Measurements from ENCODE around the gene ANKRD6.

Gene ANKRD6

GRCh38 chr6:89475634-89476033, 42.7 kb downstream of the ANKRD6 start:
- DNase-seq, result no peak

DNA sequence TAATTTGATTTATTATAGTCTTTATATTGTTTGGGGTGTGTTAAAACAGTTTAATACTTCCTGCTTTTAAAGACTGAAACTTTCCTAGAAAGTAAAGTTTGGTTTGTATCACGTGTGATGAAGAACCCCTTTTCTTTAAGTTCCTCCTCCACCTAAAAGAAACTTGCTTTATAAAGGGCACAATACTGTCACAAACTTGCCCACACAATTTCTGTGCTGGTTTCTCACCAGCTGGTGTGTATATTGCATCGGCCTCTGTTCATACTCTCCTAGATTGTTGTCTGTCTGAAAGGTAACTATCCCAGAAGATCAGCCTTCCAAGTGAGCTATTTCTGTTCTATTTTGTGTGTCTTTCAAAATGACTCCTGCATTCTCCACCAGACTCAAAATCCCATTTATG, 46.9 kb downstream of the ANKRD6 start:
- no peak for DNase-seq

DNA sequence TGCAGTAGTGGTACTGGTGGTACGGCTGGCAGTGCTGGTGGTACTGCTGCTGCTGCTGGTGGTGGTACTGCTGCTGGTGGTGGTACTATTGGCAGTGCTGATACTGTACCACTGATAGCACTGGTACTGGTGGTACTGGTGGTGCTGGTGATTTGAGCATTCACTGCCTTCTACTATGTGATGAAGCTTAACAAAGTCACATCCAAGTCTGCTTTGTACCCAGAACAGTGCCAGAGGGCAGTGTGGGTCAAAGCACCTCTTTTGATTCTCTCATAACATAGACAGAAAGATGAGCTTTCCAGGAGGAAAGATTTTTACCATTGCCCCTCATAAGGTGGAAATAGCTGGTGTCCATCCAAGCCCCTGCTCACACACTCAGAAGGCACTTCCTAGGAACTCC, 48.7 kb downstream of the ANKRD6 start:
- DNase-seq, result no peak

- no peak for DNase-seq
Observed at GRCh38 chr6:89482126-89482525, 49.2 kb downstream of the ANKRD6 start.

GRCh38 chr6:89483111-89483720, 50.3 kb downstream of the ANKRD6 start:
- no peak for DNase-seq

DNA sequence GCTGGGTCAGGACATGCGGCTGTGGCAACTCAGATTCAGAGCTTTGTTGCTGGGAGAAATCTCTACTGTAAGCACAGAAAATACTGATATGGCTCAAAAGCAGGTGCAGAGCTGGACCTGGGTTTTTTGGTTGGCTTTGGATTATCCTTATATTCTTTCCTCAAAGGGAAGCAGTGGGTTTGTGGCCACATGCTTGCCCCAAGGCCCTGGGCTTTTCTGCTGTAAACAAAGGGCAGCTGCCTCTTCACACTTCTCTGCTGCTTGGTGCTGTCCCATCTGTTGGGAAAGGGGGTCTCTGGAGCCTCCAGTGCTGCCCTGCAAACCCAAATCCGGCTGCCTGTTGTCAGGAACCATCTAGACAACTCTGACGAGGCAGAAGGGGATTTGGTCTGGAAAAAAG, 52.4 kb downstream of the ANKRD6 start:
- no peak for DNase-seq

DNA sequence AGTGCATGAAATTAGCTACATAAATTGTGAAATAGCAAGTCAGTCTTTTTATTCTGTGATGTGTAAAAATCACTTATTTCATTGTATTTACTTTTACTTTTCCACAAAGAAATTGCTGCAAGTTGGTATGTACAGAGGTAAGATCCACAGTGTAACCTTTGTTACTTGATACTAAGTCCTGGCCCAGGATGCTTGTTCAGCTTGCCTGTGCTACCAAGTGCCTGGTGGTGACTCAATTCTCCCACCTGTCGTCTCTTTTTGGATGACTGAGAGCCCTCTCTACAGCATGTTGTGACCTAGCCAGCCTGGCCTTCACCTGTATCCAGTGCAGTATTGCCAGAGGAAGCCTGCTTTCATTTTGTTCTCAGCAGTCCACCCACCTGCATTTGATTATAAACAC, 54.9 kb downstream of the ANKRD6 start:
- DNase-seq, result no peak

DNA sequence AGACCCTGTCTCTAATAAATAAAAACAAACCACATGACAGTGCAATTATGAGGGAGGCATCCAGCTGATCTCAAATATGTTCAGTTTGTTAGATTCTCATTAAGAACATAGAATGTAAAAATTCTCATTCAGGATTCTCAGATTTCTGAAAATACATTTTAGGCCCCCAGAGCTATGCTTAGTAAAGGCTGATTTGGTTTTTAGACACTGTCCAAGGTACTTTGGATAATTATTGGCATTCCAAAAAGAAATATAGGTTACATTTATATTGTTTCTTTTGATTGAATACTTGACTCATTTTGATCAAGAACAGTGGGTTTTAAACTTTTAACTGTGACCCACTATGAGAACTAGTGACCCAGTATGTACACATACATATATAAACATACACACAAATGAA, 55.5 kb downstream of the ANKRD6 start:
- DNase-seq, result no peak

DNA sequence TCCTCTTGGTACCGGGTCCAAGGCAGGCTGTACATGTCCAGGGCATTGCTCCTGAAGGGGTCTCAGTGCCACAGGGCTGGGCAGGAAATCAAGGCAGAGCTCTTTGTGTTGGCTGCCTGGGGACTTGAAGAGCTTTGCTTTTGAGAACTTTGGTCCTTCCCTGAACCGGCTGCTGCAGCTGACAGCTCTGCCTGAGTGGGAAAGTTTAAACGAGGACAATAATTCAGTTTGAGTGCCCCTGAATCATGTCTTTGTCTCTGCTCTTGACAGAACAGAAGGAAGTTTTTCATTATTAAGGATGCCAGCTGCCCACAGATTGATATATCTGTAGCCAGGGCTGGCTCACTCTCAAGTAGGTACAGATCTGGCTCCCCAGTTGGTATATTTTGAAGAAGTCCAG, 56.1 kb downstream of the ANKRD6 start:
- no peak for DNase-seq

DNA sequence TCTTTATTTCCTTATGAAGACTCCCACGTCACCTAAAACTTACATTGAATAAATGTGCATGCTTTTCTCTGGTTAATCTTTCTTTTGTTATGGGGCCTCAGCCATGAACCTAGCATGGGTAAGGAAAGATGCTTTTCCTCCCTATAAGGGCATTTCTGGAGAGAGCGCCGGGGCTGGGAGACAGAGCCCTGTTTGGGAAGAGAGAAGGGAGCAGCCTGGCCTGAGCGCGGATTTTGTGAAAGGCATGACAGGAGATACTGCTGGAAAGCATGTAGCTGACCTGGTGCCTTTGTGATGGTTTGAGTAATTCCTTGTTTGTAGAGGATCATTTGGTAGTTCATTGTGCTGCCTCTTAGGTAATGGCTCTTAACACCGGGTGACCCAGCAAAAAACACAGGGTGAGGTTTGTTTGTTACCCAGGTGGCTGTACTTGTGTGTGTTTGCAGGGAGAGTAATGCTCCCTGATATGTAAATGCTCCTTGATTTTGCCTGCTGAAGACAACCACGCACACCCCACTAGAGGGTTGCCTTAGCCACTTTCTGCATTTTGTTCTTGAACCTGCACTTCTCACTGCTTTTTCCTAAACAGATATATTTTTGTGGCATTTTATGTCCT, 59.2 kb downstream of the ANKRD6 start:
- DNase-seq, result no peak

GRCh38 chr6:89494131-89494793, 61.3 kb downstream of the ANKRD6 start:
- no peak for DNase-seq

DNA sequence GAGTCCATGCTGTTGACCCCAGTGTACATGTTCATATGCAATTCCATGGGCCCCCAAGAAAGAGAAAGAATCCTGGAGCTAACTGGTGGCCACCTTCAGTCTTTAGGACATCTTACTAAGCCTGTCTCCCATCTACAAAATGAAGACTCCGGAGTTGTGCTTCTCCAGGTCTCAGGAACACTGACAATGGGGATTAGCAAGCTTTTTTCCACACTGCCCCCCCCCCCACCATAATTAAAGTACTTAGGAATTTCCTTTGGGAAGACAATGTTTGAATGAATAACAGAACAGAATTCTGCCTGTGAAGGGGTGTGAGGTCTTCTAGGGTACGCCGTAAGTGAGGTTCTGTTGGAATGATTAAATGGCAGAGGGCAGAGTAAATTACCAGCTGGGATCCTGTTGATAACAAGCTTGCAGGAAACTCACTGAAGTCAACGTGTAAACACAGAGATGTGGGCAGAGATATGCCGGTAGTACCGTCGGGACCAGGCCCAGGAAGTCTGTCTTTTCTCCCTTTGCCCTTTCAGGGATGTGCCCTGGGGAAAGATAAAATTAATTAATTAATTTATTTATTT, 63.1 kb downstream of the ANKRD6 start:
- DNase-seq, result no peak

DNA sequence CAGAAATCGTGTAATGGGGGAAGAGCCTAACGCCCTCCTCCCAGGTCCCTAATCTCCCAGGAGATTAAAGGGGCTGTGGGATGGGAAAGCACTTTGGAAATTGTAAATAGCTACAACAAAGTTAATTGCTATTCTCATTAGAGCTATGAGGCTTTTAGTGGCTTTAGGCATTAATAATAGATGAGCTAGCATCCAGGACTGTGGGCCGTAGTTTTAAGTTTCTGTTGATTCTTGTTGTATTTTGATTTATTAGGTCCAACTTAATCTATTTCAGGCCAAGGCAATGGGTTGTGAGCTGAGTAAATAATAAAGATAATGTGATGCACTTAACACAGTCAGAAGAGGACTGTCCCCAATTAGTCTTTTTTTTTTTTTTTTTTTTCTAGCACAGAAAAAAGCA, 67.7 kb downstream of the ANKRD6 start:
- no peak for DNase-seq

DNA sequence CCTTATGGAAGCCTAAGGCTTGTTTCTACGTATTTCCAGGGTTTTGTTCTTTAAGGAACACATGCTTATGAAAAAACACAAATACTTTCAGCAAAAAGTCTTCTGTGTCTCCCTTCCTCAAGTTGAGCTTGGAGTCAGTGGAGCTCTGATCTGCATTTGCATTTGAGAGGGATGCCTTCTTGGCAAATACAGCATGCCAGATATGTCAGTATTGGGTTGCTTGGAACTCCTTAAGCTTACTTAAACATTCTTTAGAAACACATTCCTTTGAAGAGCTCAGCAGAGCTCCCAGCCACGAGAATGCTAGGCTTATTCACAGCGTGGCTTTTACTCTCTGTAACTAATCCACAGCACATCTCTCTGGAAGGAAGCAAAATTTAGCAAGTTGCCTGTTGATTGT, 68.3 kb downstream of the ANKRD6 start:
- no peak for DNase-seq

DNA sequence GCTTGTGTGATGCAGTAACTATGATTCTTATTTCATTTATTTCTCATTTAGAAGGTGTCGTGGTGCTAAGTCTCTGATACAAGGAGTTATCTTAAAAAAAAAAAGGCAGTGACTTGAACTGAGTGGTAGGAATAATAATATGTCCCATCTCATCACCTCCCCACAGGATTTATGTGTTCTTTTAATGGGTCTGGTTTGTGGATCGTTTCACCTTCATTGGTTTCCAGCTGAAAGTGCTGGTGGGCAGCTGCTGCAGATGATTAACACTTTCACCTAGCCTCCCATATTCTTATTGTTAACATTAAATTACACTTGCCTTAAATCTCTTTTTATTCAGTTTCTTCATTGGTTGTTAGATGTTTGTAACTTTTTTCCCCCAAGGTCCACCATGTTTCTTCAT, 68.8 kb downstream of the ANKRD6 start:
- DNase-seq, result no peak

DNA sequence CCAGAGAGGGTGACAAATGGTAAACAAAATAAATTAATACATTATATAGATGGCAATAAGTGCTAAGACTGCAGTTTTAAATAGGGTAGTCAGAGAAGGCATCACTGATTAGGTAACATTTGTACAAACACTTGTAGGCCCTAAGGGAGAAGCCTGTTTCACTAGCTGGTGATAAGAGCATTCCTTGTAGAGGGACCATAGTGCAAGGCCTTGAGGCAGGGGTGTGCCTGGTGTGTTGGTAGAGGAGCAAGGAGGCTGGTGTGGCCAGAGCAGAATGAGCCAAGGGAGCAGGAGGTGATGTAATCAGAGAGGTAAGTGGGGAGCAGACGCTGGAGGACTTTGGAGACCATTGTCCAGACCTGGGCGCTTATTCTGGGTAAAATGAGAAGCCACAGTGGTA, 70.7 kb downstream of the ANKRD6 start:
- no peak for DNase-seq

DNA sequence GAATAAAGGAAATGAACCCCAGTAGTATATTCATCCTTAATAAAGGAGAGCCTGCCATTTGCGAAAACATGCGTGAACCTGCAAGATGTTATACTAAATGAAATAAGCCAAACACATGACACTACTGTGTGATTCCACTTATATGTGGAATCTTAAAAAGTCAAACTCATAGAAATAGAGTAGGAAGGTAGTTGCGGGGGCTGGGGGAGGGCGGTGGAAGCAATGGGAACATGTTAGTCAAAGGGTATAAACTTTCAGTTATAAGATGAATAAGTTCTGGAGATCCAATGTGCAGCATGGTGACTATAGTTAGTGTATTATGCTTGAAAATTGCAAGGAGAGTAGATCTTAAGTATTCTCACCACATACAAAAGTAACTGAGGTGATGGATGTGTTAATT, 72.9 kb downstream of the ANKRD6 start:
- no peak for DNase-seq

- DNase-seq, result no peak
Observed at GRCh38 chr6:89506716-89507617, 74.0 kb downstream of the ANKRD6 start.

GRCh38 chr6:89508755-89509563, 76.0 kb downstream of the ANKRD6 start:
- no peak for DNase-seq

DNA sequence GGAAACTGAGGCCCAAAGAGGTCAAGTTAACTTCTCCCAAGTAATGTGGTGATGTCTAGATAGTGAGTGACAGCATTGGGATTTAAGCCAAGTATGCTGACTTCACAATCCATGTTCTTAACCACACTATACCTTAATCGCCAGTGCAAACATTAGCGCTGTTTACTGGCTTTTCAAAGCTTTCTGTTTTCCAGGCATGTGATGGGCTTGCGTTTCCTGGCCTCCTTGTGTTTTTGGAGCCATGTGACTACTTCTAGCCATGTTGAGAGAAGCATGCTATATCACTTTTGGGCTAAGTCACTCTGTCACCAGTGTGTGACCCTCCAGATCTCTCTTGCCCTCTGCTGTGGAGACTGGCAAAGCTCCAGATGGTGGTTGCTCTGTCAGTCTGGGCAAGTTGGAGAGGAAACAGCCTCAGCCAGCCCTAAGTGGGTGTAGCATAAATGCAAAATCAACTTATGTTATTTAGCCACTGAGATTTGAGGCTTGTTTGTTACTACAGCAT, 76.9 kb downstream of the ANKRD6 start:
- DNase-seq, result no peak

GRCh38 chr6:89510393-89510792, 77.4 kb downstream of the ANKRD6 start:
- no peak for DNase-seq

Data from CD4-positive, alpha-beta T cell treated with Interferon gamma for 1 hour (primary cell).